Fibroblast of peridontal ligament (primary cell): ENCODE data around the gene TERC.

ENCODE experiments used
- DNase-seq: peaks from one replicate; pipeline ENCODE4 v3.0.0-alpha.2; 2010; ENCODE audit errors: extremely low read depth

Gene TERC

DNA sequence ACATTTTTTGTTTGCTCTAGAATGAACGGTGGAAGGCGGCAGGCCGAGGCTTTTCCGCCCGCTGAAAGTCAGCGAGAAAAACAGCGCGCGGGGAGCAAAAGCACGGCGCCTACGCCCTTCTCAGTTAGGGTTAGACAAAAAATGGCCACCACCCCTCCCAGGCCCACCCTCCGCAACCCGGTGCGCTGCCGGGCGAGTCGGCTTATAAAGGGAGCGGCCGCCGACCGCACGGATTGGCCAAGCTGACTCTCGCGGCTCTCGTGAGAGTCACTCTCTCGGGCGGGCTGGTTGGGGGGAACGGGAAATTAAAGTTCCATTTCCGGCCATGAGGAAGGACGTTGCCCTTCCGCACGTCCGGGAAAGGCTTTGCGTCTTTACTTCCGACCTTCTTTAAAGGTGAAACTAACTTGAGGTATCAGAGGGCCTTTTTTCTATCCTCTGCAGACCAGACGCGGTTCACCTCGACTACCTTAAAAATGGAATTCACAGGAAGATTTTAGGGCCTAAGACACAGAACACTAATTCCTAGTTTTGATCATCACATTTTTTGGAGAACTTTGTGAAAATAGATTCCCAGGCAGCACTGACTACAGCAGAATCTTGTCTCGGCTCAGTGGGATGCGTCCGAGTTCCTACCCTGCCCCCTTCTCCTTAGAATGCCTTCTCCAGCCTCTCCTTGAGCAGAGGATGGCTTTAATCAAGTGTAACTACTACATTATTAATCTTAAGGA lies at the start of gene TERC:
TSS of gene TERC (minus strand) at position 179 of the 731 bp plus-strand sequence.
- DNase-seq, result peak; percentile 92

DNA sequence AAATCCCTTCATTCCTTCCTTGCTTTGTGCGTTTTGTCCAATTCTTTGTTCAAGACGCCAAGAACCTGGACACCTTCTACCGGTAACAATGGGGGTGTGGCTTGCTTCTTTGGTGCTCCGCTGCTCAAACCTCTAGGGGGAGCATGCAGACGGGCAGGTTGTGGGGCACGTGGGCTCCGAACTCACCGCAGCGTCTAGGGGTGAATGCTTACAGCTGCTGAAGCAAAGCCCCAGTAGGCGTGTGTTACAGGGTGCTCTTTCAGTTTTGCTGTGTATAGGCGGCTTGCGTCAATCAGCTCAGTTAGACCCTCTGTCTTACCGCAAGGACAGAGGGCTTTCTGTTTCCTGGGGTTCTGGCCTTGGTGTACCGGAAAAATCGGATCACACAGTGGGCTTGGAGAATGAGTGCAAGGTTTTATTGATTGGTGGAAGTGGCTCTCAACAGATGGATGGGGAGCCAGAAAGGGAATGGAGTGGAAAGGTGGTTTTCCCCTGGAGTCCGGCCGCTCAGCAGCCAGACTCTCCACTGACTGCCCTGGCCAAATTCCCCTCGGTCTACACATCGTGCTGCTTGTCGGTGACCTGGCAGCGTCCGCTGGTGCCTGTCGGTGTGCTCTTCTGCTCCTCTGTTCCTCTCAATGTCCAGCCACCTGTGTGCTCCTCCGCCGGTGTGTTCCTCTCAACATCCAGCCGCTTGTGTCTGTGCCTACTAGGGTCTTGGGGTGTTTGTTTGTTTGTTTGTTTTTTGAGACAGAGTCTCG lies 49.1 kb upstream of the TERC start:
- DNase-seq, result no peak

DNA sequence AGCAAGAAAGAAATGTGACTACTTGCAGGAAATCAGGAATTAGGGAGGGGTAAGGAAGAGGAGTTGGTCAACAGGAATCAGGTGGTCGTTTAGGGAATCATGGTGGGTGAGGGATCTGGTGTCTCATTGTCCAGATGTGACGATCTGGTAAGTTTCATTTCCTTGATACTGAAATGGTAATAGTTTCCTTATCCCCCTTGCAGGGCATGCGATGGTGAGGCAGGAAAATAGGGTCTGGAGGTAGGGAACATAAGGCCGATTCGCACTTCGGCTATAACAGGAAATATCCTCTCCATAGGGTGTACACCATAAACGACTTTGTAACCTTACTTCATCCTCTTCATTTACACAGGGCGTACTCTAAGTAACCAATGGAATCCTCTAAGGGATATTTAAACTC lies 48.4 kb upstream of the TERC start:
- DNase-seq, result no peak

DNA sequence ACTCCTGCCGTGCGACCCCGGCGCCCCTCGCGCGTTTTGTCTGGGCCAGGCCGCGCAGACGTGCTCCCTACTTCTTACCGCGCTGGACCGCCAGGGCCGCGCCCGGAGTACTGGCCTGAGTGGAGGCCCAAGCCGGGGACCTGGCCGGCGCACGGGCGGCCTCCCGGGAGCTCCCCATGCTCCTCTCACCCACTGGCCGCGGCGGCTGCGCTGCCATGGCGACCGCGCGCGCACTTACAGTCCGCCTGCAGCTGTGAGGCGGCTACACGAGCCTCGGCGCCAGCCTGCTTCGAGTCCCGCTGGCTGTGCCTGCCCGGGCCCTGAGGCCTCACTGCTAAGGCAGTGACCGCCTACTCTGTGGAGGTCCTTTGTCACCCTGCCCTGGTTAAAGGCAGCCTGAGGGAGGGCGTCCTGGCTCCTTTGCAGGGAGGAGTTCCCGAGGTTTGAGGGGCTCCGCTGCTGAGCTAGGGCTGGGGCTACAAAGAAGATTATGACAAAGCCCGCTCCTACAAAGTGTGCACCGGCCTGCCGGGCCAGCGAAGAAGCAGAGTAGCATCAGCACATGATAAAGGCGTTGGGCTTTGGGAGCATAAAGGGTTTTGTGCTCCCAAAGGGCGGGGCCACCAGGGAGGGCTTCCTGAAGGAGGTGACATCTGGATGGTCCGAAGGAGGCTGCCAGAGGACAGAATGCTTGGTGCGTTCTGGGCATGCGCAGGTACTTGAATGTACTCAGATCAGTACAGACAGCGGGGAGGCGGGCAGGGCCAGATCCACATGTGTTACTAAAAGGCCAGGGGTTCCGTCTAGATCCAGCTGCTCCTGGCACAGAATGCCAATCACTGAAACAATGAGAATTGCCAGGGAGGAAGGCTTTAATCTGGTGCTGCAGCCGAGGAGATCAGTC lies 47.7 kb upstream of the TERC start, which contains the start of the genes LRRC34 and LRRIQ4:
TSS of gene LRRC34 (minus strand) at position 573 of the 904 bp plus-strand sequence. CDS start at position 217, 356 bp downstream.
TSS of gene LRRIQ4 (plus strand) at position 539 of the 904 bp plus-strand sequence. CDS start 9,052 bp downstream, outside the sequence.
- DNase-seq, result peak; percentile 81

DNA sequence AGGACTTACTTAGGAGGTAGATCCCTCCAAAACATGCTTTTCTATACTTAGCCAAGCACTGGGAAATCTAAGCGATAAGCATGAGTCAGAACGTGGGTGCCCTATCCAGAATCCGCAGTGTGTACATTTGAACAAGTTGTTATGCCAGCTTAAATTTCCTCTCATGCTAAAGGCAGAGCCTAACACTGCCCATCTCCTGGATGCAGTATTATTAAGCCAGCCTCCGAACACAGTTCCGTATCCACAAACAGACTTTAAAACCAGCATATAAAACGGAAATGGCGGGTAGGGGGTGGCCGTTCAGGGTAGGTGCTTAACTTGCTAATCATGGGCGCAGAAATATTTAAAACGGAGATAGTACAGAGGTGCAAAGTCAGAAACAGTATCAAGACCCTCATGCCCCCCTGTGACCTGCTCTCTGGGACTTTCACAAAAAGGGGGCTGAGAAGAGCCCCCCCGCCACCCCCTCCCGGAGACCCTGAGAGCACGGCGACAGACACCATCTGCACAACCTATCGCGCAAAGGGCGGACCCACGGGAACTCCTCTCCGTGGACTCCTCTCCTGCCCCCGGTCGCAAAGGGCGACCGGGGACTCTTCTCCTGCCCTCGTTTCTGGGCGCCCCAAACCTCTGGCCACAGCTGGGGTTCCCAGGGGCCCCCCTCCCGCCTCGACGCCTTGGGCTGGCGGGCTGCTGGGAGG lies 46.9 kb upstream of the TERC start:
- peak; percentile 85 for DNase-seq

DNA sequence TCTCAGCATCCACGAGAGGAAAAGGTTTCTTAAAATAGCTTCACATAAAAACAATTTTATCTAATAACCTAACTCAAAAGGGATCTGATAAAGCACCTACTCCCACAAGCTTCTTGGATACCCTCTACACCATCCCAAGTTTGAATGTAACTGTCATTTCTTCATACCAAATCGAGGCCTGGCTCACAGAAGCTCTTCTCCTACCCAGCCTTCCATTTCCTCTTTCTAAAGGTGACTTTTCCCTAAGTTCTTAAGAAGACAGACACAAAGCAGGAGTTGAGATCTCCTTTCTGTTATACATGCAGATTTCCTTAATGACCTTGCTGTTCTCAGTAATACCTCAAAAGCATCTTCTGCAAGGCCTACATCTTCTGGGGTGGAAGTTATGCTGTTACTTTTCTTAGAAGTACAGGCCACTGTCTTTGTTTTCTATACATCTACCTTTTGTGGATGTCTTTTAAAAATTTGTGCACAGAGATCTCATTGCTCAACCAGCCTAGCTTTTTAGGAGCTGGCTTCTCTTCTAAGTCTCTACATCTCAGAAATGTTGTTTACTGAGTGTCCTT lies 44.5 kb upstream of the TERC start:
- no peak for DNase-seq

DNA sequence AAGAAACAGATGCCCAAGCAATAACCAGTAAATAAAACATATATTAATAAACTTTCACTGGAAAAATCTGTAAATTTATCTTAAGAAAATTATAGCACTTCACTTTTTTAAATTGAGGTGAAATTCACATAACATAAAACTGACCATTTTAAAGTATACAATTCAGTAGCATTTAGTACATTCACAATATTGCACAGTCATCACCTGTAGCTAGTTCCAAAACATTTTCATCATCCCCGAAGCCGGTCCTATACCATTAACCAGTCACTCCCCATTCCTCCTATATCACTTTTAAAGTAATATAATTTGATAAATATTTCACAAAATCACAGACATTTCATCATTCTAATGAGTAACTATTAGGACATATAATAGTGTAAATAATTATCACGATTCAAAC lies 39.8 kb upstream of the TERC start:
- DNase-seq, result no peak

DNA sequence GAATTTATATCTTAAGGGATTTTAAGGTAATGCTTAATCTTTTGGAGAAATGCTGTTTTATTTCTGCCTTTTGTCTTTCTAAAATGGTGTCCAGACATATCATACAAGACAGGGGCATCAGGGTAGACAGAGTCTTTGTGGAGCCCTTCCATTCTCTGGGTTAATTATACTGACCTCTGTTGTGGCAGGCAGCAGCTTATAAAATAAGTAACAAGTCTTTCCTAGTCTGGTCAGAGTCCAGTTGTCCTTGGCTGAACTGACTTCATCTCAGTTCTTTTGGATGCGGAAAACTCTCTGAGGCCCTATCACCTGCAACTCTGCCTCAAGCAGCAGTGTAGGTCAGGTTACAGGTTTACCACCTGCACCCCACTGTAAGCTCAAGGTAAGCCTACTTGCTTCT lies 27.5 kb upstream of the TERC start:
- no peak for DNase-seq

DNA sequence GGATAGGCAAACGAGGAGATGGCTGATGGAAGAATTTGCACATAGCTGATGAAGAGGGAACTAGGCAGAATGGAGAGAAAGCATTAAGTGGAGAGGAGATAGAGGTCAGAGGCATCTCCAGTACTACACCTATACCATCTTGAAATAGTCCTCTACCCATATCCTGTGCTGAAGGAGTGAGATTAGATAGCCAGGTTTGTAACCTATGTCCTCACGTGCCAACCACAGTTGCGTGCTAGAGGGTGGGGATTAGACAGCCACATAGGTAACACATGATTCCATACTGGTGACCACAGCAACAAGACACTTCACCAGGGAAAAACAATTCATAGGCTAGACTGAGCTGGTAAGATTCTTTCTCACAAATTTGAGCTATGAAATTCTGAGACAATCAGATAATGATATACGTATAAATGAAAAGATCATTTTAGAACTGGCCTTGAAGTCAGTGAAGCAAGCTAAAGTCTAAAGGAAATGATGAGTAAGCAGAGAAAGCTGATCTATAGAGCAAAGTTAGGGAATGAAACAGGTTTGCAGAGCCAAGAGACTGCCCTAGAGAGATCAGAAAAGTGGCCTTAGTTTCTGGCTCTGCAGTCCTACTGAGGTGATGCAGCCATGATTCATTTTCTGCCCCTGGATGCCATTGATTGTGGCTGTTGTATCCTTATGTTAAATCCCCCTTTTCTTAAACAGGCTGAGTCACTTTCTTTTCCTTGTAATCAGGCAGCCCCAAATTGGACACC lies 26.0 kb upstream of the TERC start:
- peak; percentile 16 for DNase-seq

DNA sequence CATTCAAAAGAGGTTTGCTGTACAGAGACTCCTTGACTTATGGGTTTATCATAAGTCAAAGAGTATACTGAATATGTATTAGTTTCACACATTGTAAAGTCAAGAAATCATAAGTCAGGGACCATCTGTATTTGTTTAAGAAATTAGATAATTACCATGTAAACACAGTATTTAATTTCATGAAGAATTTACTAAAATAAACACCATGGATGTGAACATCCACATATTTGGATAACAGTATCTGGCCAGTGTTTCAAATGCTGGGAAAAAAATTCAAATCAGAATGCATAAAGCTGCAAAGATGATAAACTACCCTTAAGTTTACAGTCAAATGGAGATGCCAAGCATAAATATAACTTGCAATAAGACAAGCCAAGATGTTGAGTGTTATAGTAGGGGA lies 25.4 kb upstream of the TERC start:
- peak; percentile 36 for DNase-seq

DNA sequence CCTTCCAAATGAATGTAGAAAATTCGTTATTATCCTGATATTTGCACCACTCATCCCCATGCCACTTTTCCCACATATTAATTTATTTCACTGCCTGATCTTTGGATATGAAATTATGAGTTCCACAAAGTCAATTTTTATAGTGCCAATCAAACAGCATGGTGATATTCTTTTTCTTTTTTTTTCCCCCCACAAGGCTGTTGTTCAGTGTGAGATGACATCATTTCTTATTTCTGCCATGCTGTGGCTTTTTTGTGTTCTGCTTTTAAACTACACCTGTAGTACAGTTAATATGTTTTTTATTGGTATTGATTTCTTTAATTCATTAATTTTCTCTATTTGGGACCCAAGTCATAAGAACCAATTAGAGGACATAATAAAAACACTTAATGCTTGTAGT lies 22.9 kb upstream of the TERC start:
- no peak for DNase-seq

DNA sequence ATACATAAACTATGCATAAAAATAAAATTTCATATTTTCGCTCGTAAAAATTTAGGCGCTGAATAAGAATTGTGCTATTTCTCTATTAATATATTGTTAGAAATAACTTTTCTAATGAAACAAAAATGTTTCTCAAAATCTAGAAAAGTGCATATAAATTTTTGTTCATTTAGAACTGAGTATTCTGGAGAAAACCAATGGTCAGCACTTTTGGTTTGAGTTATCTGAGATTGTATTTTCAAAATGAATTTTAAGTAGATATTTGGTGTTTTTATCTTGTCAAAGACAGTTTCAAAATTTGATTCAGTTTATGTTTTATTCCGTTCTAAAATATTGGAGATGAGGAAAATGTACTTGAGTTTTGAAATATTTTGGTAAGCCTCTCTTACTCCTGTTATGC lies 22.3 kb upstream of the TERC start:
- DNase-seq, result no peak

DNA sequence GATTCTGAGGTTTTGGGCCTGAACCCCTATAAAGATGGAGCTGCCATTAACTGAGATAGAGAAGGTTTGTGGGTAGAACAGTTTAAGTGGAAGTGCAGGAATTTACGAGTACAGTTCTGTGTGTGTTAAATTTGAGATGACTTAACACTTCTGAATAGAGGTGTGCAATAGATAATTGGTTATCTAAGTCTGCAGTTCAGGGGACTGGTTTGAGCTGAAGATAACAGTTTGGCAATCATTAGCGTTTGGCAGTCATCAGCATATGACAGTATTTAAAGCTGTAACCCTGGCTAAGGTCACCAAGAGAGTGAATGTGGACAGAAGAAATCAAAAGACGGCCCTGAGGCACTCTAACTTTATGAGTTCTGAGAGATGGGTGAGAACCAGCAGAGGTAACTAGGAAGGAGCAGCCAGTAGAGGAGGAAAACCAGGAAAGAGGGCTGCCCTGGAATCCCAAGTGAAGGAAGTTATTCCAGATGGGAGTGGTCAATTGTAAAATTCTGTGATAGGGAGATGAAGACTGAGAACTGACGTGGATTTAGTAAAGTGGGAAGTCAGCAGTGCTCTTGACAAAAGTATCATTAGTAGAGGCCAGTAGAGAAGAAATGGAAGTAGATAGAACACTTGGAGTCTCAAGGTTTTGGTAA lies 16.5 kb upstream of the TERC start:
- no peak for DNase-seq

DNA sequence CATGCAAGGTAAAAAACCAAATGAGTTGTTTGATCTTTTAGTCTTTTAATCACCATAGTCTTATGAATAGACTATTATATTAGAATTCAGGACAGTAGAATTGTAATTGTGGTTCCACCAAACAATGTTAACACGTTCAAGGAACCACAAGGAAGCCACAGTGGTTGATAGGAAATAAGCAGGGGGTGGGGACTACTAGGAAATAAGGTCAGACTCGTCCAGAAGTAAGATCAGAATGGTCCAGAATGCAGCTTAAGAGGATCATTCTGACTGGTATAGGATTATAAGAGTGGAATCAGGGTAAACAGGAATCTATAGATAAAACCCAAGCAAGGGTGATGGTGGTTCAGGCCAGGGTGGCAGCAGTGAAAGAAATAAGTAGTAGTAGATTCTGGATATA lies 15.9 kb upstream of the TERC start:
- no peak for DNase-seq

DNA sequence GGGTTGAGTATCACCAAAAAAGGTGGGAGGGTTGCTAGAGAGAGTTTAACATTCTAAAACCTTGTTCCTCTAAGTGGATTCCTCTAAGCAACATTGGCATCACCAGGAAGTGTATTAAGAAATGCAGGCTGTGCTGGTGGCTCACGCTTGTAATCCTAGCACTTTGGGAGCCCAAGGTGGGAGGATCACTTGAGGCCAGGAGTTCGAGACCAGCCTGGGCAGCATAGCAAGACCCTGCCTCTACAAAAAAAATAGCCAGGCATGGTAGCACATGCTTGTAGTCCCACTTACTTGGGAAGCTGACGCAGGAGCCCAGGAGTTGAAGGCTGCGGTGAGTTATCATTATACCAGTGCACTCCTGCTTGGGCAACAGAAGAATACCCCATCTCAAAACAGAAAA lies 13.0 kb upstream of the TERC start:
- DNase-seq, result no peak

DNA sequence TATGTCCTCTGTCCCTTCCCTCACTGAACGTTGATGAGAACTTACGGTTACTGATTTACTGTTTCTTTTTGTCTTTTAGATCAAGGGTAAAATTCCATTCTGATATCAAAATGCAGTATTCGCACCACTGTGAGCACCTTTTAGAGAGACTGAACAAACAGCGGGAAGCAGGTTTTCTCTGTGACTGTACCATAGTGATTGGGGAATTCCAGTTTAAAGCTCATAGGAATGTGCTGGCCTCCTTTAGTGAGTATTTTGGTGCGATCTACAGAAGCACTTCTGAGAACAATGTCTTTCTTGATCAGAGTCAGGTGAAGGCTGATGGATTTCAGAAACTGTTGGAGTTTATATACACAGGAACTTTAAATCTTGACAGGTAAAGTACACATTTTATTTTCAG lies 9.3 kb upstream of the TERC start:
- no peak for DNase-seq

DNA sequence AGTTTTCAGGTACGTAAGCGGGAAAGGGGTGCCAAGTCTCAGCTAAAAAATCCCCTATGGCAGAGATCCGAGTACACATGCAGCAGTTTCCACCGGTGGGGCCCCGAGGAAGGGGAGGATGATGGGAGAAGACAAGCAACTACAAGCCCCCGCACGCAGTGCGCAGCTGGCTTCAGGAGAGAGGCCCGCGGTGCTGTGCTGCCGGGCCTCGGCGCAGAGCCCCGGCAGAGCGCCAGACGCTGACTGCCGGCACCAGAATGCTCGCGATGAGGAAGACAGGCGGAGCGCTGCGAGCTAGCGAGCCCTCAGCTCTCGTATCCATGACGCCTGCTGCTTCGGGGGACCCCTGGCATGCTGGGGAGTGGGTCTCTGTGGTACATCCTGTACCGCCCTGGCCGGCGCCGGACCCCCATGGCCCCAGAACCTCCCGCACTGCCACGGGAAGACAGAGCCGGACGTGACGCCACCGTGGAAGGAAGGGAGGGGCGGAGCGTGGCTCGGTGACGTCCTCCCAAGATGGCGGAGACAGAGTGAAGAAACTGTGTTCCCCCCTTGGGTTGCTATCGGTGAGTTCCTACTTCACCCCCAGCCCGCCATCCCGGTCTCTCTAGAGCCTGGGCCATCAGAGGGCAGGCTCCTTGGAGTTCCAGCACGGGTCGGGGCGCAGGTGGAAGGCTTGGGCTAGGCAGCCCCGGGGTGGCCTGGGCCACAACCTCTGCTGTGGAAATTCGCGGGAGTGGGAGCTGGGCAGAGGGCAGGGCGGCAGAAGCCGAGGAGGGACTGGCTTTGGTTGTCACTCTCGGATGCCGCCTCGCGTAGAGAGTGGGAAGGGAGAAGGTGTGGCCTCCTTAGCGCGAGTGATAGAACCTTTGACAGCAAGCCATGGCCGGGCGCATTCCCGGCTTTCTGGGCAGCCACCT lies 8.3 kb upstream of the TERC start, which contains the start of gene MYNN:
TSS of gene MYNN (plus strand) at position 500 of the 920 bp plus-strand sequence. CDS start 900 bp downstream, outside the sequence.
- DNase-seq, result peak; percentile 86

DNA sequence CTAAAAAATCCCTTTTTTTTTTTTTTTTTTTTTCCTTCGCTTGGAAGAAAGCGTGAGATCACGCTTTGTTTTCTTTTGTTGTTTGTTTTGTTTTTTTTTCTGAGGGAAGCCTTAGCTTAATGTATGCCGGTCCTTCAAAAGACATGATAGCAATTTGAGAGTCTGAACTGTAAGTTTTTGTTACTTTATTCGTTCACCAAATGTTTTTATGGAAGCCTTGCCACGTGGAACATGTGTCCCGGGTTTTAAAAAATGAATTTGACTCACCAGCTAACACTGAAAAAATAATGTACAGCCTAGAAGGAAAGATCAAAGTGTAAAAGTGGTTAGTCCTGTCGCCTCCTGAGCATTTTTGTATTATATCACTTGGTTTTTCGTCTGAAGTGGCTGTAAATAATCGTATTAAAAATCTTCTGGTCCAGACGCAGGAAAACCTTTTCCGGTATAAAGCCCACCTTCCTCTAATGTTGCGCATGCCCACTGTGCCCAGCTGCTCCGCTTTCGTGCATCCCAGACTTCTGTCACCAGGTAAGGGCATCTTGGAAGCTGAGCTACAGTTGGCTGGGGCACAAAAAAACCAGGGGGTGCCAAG lies 7.5 kb upstream of the TERC start:
- DNase-seq, result peak; percentile 81
